Measurements from ENCODE around the gene HYDIN. TPM values are rescaled to one million over a fixed set of nuclear protein-coding genes. Genes with fewer than 3 reads are reported as not detected.

HYDIN gene
- total RNA-seq, 2 experiments from 2014 or later: not detected

GRCh38 chr16:70768203-70768580, 462.3 kb downstream of the HYDIN start:
- TF ChIP-seq, protein P1, sequence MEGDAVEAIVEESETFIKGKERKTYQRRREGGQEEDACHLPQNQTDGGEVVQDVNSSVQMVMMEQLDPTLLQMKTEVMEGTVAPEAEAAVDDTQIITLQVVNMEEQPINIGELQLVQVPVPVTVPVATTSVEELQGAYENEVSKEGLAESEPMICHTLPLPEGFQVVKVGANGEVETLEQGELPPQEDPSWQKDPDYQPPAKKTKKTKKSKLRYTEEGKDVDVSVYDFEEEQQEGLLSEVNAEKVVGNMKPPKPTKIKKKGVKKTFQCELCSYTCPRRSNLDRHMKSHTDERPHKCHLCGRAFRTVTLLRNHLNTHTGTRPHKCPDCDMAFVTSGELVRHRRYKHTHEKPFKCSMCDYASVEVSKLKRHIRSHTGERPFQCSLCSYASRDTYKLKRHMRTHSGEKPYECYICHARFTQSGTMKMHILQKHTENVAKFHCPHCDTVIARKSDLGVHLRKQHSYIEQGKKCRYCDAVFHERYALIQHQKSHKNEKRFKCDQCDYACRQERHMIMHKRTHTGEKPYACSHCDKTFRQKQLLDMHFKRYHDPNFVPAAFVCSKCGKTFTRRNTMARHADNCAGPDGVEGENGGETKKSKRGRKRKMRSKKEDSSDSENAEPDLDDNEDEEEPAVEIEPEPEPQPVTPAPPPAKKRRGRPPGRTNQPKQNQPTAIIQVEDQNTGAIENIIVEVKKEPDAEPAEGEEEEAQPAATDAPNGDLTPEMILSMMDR (IDR thresholded peaks at IDR 0.05): no peak
- intact Hi-C loops (cut with micrococcal nuclease): no loop called here
- no peaks in the 10 kb centered on the region for H3K27me3 Mint-ChIP-seq
- no peaks in the 10 kb centered on the region for H3K4me1 Mint-ChIP-seq (ENCODE audit: low read depth)
- H3K27ac Mint-ChIP-seq: no peak overlapping the region
- CTCF ChIA-PET: interaction anchor here (1.1 kb wide), 1 partner anchor 115 kb away, joined by 3 read pairs; no protein-coding TSS in a partner anchor
- DNase-seq (no peak), ATAC-seq (no peak)
- POLR2A ChIA-PET: no interaction called here
- H3K9me3 Mint-ChIP-seq: no peaks in the 10 kb centered on the region
- H3K36me3 Mint-ChIP-seq (ENCODE audit: low read depth): peaks cover 15% of the 10 kb centered on the region
- no peak overlapping the region for H3K4me3 Mint-ChIP-seq

GRCh38 chr16:70767377-70768202, 462.9 kb downstream of the HYDIN start:
- TF ChIP-seq, protein P1 (IDR thresholded peaks at IDR 0.05): no peak
- Mint-ChIP-seq H3K4me3 (no peak overlapping the region), H3K27me3 (no peaks in the 10 kb centered on the region), H3K36me3 (ENCODE audit: low read depth) (peaks cover 14% of the 10 kb centered on the region), H3K9me3 (no peaks in the 10 kb centered on the region), H3K27ac (no peak overlapping the region), H3K4me1 (ENCODE audit: low read depth) (no peaks in the 10 kb centered on the region)
- intact Hi-C loops (cut with micrococcal nuclease): no loop called here
- no peak for DNase-seq
- ATAC-seq: no peak
- ChIA-PET POLR2A (no interaction called here), CTCF (interaction anchor here (1.1 to 1.4 kb wide), 2 partner anchors 9 to 115 kb away, joined by 3 read pairs; no protein-coding TSS in a partner anchor)

GRCh38 chr16:70766658-70767057, 463.9 kb downstream of the HYDIN start:
- no peaks in the 10 kb centered on the region for H3K9me3 Mint-ChIP-seq
- POLR2A ChIA-PET: interaction anchor here (0.5 kb wide), 1 partner anchor 713 kb away, joined by 3 read pairs; no protein-coding TSS in a partner anchor
- no peak overlapping the region for H3K4me3 Mint-ChIP-seq
- H3K4me1 Mint-ChIP-seq (ENCODE audit: low read depth): no peaks in the 10 kb centered on the region
- no peak for DNase-seq
- H3K27me3 Mint-ChIP-seq: no peaks in the 10 kb centered on the region
- CTCF ChIA-PET: interaction anchor here (1.4 kb wide), 1 partner anchor 10 kb away, joined by 3 read pairs; no protein-coding TSS in a partner anchor
- H3K36me3 Mint-ChIP-seq (ENCODE audit: low read depth): peaks cover 11% of the 10 kb centered on the region
- no peak overlapping the region for H3K27ac Mint-ChIP-seq
- TF ChIP-seq, protein P1 (IDR thresholded peaks at IDR 0.05): no peak
- intact Hi-C loops (cut with micrococcal nuclease): no loop called here
- ATAC-seq: no peak

- CTCF ChIA-PET: interaction anchor here (1.4 kb wide), 1 partner anchor 10 kb away, joined by 3 read pairs; no protein-coding TSS in a partner anchor
- Mint-ChIP-seq H3K36me3 (ENCODE audit: low read depth) (peaks cover 11% of the 10 kb centered on the region), H3K4me1 (ENCODE audit: low read depth) (no peaks in the 10 kb centered on the region), H3K27me3 (no peaks in the 10 kb centered on the region), H3K9me3 (no peaks in the 10 kb centered on the region), H3K4me3 (no peak overlapping the region), H3K27ac (no peak overlapping the region)
- intact Hi-C loops (cut with micrococcal nuclease): no loop called here
- DNase-seq (no peak), ATAC-seq (no peak)
- POLR2A ChIA-PET: interaction anchor here (0.5 kb wide), 1 partner anchor 713 kb away, joined by 3 read pairs; no protein-coding TSS in a partner anchor
- TF ChIP-seq, protein P1 (IDR thresholded peaks at IDR 0.05): no peak
These were observed 464.3 kb downstream of the HYDIN start for GRCh38 chr16:70766176-70766575.

GRCh38 chr16:70765491-70765890, 465.0 kb downstream of the HYDIN start:
- CTCF ChIA-PET: no interaction called here
- POLR2A ChIA-PET: interaction anchor here (1.0 kb wide), 1 partner anchor 54 kb away, joined by 3 read pairs; no protein-coding TSS in a partner anchor
- Mint-ChIP-seq H3K27ac (no peak overlapping the region), H3K36me3 (ENCODE audit: low read depth) (peaks cover 9% of the 10 kb centered on the region), H3K4me3 (no peak overlapping the region), H3K27me3 (no peaks in the 10 kb centered on the region), H3K4me1 (ENCODE audit: low read depth) (peaks cover 3% of the 10 kb centered on the region), H3K9me3 (no peaks in the 10 kb centered on the region)
- no peak for ATAC-seq
- intact Hi-C loops (cut with micrococcal nuclease): no loop called here
- TF ChIP-seq, protein P1 (IDR thresholded peaks at IDR 0.05): no peak
- DNase-seq: no peak
